ENCODE results near the gene MAP4K4. TPM values are rescaled to one million over a fixed set of nuclear protein-coding genes. Genes with fewer than 3 reads are reported as not detected.

Gene MAP4K4
- total and polyA plus RNA-seq, 9 donors = 62.3 to 153 (median 133) TPM

GRCh38 chr2:101859604-101860003 lies 162.1 kb downstream of the MAP4K4 start:
- no peaks in the 10 kb centered on the region for H3K9me3 ChIP-seq (replicated peaks; ENCODE audit: control insufficient read depth, low read depth, low read length)
- no peak overlapping the region for H3K27ac ChIP-seq (ENCODE audit: low read length)
- H3K4me3 ChIP-seq (ENCODE audit: low read length) = no peak overlapping the region
- peaks cover 53% of the 10 kb centered on the region for H3K36me3 ChIP-seq (ENCODE audit: control insufficient read depth, insufficient read depth, low read length)
- no peaks in the 10 kb centered on the region for H3K4me1 ChIP-seq (ENCODE audit: control insufficient read depth, insufficient read depth, low read length)
- WGBS (ENCODE audit: insufficient coverage) = 95% methylated on average over 7 of the region's 16 CpGs
- DNase-seq = no peak
- H3K27me3 ChIP-seq (ENCODE audit: control insufficient read depth, insufficient read depth, low read length) = no peaks in the 10 kb centered on the region

GRCh38 chr2:101860157-101860556 lies 162.7 kb downstream of the MAP4K4 start:
- H3K36me3 ChIP-seq (ENCODE audit: control insufficient read depth, insufficient read depth, low read length) = peaks cover 54% of the 10 kb centered on the region
- H3K27me3 ChIP-seq (ENCODE audit: control insufficient read depth, insufficient read depth, low read length) = no peaks in the 10 kb centered on the region
- no peak for DNase-seq

GRCh38 chr2:101860782-101861181 lies 163.3 kb downstream of the MAP4K4 start:
- no peak overlapping the region for H3K4me3 ChIP-seq (ENCODE audit: low read length)
- no peaks in the 10 kb centered on the region for H3K27me3 ChIP-seq (ENCODE audit: control insufficient read depth, insufficient read depth, low read length)
- H3K9me3 ChIP-seq (replicated peaks; ENCODE audit: control insufficient read depth, low read depth, low read length) = no peaks in the 10 kb centered on the region
- 77% methylated on average over 3 of the region's 8 CpGs for WGBS (ENCODE audit: insufficient coverage)
- H3K36me3 ChIP-seq (ENCODE audit: control insufficient read depth, insufficient read depth, low read length) = peaks cover 57% of the 10 kb centered on the region
- H3K4me1 ChIP-seq (ENCODE audit: control insufficient read depth, insufficient read depth, low read length) = no peaks in the 10 kb centered on the region
- H3K27ac ChIP-seq (ENCODE audit: low read length) = no peak overlapping the region
- DNase-seq = no peak

More at GRCh38 chr2:101860157-101860556, 162.7 kb downstream of the MAP4K4 start:
- Histone ChIP-seq H3K4me1 (ENCODE audit: control insufficient read depth, insufficient read depth, low read length) (no peaks in the 10 kb centered on the region), H3K27ac (ENCODE audit: low read length) (no peak overlapping the region), H3K4me3 (ENCODE audit: low read length) (no peak overlapping the region), H3K9me3 (replicated peaks; ENCODE audit: control insufficient read depth, low read depth, low read length) (no peaks in the 10 kb centered on the region)
- WGBS (ENCODE audit: insufficient coverage) = 87% methylated on average over 4 of the region's 5 CpGs

- WGBS (ENCODE audit: insufficient coverage) = 92% methylated on average over 3 of the region's 4 CpGs
- no peak for DNase-seq
- H3K36me3 ChIP-seq (ENCODE audit: control insufficient read depth, insufficient read depth, low read length) = peaks cover 61% of the 10 kb centered on the region
- no peaks in the 10 kb centered on the region for H3K4me1 ChIP-seq (ENCODE audit: control insufficient read depth, insufficient read depth, low read length)
- H3K9me3 ChIP-seq (replicated peaks; ENCODE audit: control insufficient read depth, low read depth, low read length) = no peaks in the 10 kb centered on the region
- no peak overlapping the region for H3K4me3 ChIP-seq (ENCODE audit: low read length)
- H3K27ac ChIP-seq (ENCODE audit: low read length) = no peak overlapping the region
- no peaks in the 10 kb centered on the region for H3K27me3 ChIP-seq (ENCODE audit: control insufficient read depth, insufficient read depth, low read length)
Observed at GRCh38 chr2:101861382-101861781, 163.9 kb downstream of the MAP4K4 start.

GRCh38 chr2:101863534-101863933 lies 166.0 kb downstream of the MAP4K4 start:
- Histone ChIP-seq H3K36me3 (ENCODE audit: control insufficient read depth, insufficient read depth, low read length) (peaks cover 67% of the 10 kb centered on the region), H3K9me3 (replicated peaks; ENCODE audit: control insufficient read depth, low read depth, low read length) (no peaks in the 10 kb centered on the region), H3K27ac (ENCODE audit: low read length) (peak overlapping the region; percentile 47), H3K4me1 (ENCODE audit: control insufficient read depth, insufficient read depth, low read length) (no peaks in the 10 kb centered on the region), H3K4me3 (ENCODE audit: low read length) (no peak overlapping the region), H3K27me3 (ENCODE audit: control insufficient read depth, insufficient read depth, low read length) (no peaks in the 10 kb centered on the region)
- no peak for DNase-seq
- WGBS (ENCODE audit: insufficient coverage) = 100% methylated on average over 2 of the region's 7 CpGs

- no peaks in the 10 kb centered on the region for H3K4me1 ChIP-seq (ENCODE audit: control insufficient read depth, insufficient read depth, low read length)
- peaks cover 63% of the 10 kb centered on the region for H3K36me3 ChIP-seq (ENCODE audit: control insufficient read depth, insufficient read depth, low read length)
- peak overlapping the region; percentile 53 for H3K27ac ChIP-seq (ENCODE audit: low read length)
- H3K4me3 ChIP-seq (ENCODE audit: low read length) = no peak overlapping the region
- H3K9me3 ChIP-seq (replicated peaks; ENCODE audit: control insufficient read depth, low read depth, low read length) = no peaks in the 10 kb centered on the region
- DNase-seq = no peak
- H3K27me3 ChIP-seq (ENCODE audit: control insufficient read depth, insufficient read depth, low read length) = no peaks in the 10 kb centered on the region
- no CpG with 5 or more reads among the region's 1 CpG for WGBS (ENCODE audit: insufficient coverage)
Observed at GRCh38 chr2:101864426-101864825, 166.9 kb downstream of the MAP4K4 start.

GRCh38 chr2:101868525-101868924 lies 171.0 kb downstream of the MAP4K4 start:
- H3K4me3 ChIP-seq (ENCODE audit: low read length) = no peak overlapping the region
- H3K27me3 ChIP-seq (ENCODE audit: control insufficient read depth, insufficient read depth, low read length) = no peaks in the 10 kb centered on the region
- H3K9me3 ChIP-seq (replicated peaks; ENCODE audit: control insufficient read depth, low read depth, low read length) = no peaks in the 10 kb centered on the region
- H3K27ac ChIP-seq (ENCODE audit: low read length) = no peak overlapping the region
- H3K4me1 ChIP-seq (ENCODE audit: control insufficient read depth, insufficient read depth, low read length) = no peaks in the 10 kb centered on the region
- WGBS (ENCODE audit: insufficient coverage) = 80% methylated on average over 1 of the region's 5 CpGs
- no peak for DNase-seq
- peaks cover 77% of the 10 kb centered on the region for H3K36me3 ChIP-seq (ENCODE audit: control insufficient read depth, insufficient read depth, low read length)

GRCh38 chr2:101869527-101869926 lies 172.0 kb downstream of the MAP4K4 start:
- peaks cover 78% of the 10 kb centered on the region for H3K36me3 ChIP-seq (ENCODE audit: control insufficient read depth, insufficient read depth, low read length)

GRCh38 chr2:101870444-101870843 lies 172.9 kb downstream of the MAP4K4 start:
- no peaks in the 10 kb centered on the region for H3K9me3 ChIP-seq (replicated peaks; ENCODE audit: control insufficient read depth, low read depth, low read length)
- WGBS (ENCODE audit: insufficient coverage) = 95% methylated on average over 9 of the region's 11 CpGs
- no peaks in the 10 kb centered on the region for H3K4me1 ChIP-seq (ENCODE audit: control insufficient read depth, insufficient read depth, low read length)
- no peak for DNase-seq
- no peaks in the 10 kb centered on the region for H3K27me3 ChIP-seq (ENCODE audit: control insufficient read depth, insufficient read depth, low read length)
- H3K4me3 ChIP-seq (ENCODE audit: low read length) = no peak overlapping the region
- H3K36me3 ChIP-seq (ENCODE audit: control insufficient read depth, insufficient read depth, low read length) = peaks cover 72% of the 10 kb centered on the region
- H3K27ac ChIP-seq (ENCODE audit: low read length) = no peak overlapping the region

More at GRCh38 chr2:101869527-101869926, 172.0 kb downstream of the MAP4K4 start:
- Histone ChIP-seq H3K27ac (ENCODE audit: low read length) (no peak overlapping the region), H3K27me3 (ENCODE audit: control insufficient read depth, insufficient read depth, low read length) (no peaks in the 10 kb centered on the region), H3K4me1 (ENCODE audit: control insufficient read depth, insufficient read depth, low read length) (no peaks in the 10 kb centered on the region), H3K4me3 (ENCODE audit: low read length) (no peak overlapping the region), H3K9me3 (replicated peaks; ENCODE audit: control insufficient read depth, low read depth, low read length) (no peaks in the 10 kb centered on the region)
- 90% methylated on average over 15 of the region's 15 CpGs for WGBS (ENCODE audit: insufficient coverage)
- no peak for DNase-seq

- no peak overlapping the region for H3K4me3 ChIP-seq (ENCODE audit: low read length)
- H3K9me3 ChIP-seq (replicated peaks; ENCODE audit: control insufficient read depth, low read depth, low read length) = no peaks in the 10 kb centered on the region
- no peak for DNase-seq
- H3K27ac ChIP-seq (ENCODE audit: low read length) = no peak overlapping the region
- no peaks in the 10 kb centered on the region for H3K27me3 ChIP-seq (ENCODE audit: control insufficient read depth, insufficient read depth, low read length)
- 67% methylated on average over 5 of the region's 5 CpGs for WGBS (ENCODE audit: insufficient coverage)
- H3K4me1 ChIP-seq (ENCODE audit: control insufficient read depth, insufficient read depth, low read length) = no peaks in the 10 kb centered on the region
- H3K36me3 ChIP-seq (ENCODE audit: control insufficient read depth, insufficient read depth, low read length) = peaks cover 69% of the 10 kb centered on the region
Observed at GRCh38 chr2:101871480-101871879, 174.0 kb downstream of the MAP4K4 start.

GRCh38 chr2:101872480-101872879 lies 175.0 kb downstream of the MAP4K4 start:
- Histone ChIP-seq H3K27me3 (ENCODE audit: control insufficient read depth, insufficient read depth, low read length) (no peaks in the 10 kb centered on the region), H3K4me1 (ENCODE audit: control insufficient read depth, insufficient read depth, low read length) (no peaks in the 10 kb centered on the region), H3K36me3 (ENCODE audit: control insufficient read depth, insufficient read depth, low read length) (peaks cover 68% of the 10 kb centered on the region), H3K4me3 (ENCODE audit: low read length) (no peak overlapping the region), H3K9me3 (replicated peaks; ENCODE audit: control insufficient read depth, low read depth, low read length) (no peaks in the 10 kb centered on the region), H3K27ac (ENCODE audit: low read length) (no peak overlapping the region)
- WGBS (ENCODE audit: insufficient coverage) = 67% methylated on average over 1 of the region's 3 CpGs
- DNase-seq = no peak
